Measurements from ENCODE around the gene CDH23.

The CDH23 gene

DNA sequence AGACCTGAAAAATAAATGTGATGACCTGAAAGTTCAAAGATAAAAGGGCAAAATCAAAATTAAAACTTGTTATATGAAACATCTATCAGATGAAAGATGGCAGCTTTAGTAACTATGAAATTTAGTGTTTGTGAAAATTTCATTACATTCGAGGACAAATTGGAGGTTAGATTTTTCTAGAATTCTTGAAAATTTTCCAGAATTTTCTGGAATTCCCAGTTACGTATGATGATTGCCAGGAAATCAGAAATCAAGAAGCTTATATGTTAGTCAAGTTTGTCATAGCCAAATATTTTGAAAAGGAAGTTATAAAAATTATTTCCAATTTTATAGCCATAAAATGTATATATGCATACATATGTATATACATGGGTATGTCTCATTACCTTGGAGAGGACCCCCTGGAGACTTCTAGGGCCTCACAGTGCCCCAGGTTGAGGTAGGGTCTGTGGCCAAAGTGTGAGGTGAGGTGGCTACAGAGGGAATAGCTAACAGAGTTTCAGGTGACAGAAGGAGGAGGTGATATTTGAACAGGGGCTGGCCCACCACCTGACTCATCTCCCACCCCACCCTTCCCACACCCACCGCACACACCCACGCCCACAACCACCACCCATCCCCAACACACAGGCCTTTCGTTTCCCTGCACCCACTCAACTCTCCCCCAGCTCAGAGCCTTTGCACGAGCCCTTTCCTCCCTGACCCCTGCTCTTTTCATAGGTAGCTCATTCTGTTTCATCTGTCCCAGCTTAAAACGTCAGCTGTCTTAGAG lies 301.4 kb downstream of the CDH23 start:
- DNase-seq, result no peak

DNA sequence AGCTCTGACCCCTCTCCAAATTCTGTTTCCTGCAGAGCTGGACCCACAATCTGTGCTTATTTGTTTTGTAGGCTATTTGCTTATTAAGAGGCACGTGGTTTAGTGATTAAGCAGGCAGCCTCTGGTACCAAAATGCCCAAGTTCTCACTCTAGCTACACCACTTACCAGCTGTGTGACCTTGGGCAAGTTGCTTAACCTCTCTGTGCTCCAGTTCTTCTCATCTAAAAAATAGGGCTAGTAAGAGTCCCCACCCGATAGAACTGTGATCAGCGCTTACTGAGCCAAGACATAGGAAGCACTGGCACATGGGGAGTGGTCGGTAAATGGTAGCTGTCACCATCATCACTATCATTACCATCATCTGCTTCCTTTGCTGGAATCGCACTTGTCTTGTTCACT lies 302.0 kb downstream of the CDH23 start:
- DNase-seq, result no peak

DNA sequence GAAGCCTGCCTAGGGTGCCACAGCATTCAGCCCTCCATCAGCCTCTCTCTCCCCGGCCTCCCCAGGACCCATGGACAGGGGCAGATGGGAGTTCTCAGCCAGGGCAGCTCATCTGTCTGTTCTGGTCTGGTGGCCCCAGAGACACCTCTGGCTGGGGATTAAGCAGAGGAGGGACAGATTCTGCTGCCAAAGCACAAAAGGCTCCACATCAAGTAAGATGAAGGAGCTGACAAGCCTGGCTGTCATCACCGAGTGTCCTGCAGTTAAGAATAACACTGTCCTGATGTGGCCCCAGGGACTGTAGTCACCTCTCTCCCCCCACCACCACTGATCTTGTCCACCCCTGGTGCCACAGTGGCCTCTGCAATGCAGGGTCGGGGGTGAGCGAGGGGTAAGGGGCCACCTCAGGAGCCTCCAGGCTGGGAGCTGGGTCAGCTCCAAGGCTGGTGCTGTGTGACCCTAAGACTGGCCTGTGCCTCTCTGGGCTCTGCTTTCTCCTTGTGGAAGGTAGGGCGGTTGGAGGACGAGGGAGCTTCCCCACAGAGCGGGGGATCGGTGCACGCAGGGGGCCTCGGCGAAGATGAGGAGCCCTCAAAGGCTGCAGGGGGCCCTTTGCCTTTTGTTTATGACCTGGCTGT lies 304.1 kb downstream of the CDH23 start:
- DNase-seq, result no peak

DNA sequence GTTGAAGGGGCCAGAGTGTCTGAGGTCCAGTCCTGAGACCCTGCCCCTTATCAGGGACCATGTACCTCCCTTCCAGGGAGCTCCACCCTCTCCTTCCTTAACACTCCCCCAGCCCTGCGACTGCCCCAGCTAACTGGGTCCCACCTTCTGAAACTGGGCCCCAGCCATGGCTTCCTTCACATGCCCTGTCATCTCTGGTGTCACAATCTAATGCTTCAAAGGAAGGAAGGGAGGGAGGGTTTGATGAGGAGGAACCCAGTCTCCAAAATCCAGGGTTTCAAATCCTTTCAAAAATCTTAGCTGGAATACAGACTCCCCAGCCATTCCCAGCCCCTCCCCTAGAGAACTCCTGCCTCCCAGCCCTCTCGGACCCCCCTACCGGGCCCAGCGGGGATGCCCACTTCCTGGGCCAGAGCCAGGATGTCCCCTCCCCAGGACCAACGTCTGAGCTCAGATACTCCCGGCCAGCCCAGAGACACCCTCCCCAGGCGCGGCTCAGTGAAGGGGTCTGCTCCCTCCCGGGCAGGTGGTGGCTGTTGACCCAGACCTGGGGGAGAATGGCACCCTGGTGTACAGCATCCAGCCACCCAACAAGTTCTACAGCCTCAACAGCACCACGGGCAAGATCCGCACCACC lies 304.9 kb downstream of the CDH23 start:
- DNase-seq, result no peak

DNA sequence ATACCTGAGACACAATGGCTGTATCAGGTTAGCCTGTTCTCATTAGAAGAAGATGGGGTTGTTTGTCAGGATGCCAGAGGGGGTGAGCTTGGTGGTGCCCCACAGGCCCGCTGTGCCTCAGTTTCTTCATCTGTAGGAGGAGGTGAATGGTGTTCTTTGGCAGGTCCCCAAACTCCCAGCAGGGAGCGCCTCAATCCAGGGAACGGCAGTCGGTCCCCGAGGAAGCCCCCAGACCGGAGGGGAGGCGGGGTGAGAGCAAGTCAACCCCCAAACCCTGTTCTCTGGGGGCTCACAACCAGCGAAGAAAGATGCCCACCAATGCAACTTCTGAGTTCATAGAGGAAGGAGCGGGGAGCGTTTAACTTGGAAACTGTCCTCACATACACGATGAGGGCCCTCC lies 306.9 kb downstream of the CDH23 start:
- no peak for DNase-seq

DNA sequence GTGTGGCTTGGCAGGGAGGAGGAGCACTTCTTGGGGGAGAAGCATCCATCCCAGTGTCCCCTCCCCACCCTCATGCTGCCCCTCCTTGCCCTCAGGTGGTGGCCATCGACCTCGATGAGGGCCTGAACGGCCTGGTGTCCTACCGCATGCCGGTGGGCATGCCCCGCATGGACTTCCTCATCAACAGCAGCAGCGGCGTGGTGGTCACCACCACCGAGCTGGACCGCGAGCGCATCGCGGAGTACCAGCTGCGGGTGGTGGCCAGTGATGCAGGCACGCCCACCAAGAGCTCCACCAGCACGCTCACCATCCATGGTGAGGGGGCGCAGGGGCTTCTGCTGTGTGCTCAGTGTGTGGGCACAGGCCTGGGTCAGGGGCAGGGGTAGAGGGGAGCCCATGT lies 308.1 kb downstream of the CDH23 start:
- DNase-seq, result no peak

DNA sequence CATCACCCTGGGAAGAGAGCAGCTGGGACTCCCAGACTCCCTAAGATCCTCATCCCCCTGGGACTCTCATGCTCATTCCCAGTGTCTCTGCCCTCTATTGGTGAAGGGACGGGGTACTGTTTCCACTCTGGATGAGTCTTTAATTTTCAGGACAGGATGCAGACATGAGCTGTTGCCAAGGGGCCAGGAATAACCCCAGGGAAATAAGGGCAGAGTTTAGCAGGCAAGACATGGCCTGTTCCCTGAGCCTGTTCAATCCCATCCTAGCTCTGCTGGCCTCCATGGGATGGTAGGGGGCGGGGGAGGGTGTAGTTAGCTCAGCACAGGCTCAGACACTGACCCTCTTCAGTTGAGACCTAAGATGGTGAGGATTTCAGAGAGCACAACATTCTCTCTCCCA lies 308.9 kb downstream of the CDH23 start:
- DNase-seq, result no peak

DNA sequence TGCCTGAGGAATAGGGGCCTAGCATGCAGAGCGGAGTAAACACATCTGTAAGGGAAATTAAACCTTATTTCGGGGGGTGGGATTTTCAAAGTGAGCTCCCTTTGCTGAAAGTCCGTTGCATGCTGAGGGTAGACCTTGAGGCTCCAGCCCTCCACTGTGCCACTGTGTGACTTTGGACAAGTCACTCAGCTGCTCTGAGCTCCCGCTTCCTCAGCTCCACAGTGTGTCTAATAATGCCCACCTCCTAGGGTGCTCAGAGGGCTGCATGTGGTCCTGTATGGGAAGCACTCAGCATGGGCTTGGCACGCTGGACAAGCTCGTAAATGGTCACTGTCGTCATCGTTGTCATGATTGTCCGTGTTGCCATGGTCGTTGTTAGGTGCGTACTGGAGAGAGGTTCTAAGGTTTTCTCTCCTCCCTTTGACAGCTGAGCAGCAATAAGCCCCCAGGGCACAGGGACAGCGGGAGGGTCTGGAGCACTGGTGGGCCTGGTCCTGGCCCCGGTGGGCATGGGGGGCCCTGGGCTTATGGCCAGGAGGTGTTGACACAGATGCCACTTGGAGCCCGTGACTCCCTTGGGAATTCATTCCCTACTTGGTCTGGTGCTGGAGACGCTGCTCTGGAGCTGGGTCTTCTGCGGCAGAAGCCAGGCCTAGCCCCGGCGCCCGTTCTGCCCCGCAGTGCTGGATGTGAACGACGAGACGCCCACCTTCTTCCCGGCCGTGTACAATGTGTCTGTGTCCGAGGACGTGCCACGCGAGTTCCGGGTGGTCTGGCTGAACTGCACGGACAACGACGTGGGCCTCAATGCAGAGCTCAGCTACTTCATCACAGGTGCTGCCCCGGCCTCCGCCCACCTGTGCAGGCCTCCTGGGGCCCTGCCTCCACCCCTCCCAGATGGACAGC lies 309.7 kb downstream of the CDH23 start:
- no peak for DNase-seq

DNA sequence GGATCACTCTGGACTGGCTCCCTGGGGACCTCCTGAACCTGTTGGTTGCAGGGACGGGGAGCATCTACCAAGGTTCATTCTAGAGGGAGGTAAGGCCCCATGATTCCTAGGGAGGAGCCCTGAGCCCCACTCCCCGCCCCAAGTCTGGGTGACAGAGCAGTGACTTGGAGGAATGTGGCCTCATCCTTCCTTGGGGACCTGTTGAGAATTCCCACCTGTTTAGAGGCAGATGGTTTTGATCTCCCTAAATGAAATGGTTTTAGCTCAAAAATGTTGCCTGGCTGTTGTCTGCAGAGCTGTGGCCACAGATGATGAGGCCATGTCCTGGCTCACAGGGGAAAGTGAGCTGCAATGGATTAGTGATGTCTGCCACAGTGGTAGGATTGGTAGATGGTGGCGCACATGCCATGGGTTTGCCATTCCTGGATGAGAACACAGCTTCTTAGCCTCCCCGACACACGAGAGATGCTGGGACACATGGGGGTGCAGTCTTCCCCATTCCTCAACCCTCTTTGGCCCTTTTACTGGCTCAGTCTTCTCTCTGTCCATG lies 310.6 kb downstream of the CDH23 start:
- DNase-seq, result no peak

DNA sequence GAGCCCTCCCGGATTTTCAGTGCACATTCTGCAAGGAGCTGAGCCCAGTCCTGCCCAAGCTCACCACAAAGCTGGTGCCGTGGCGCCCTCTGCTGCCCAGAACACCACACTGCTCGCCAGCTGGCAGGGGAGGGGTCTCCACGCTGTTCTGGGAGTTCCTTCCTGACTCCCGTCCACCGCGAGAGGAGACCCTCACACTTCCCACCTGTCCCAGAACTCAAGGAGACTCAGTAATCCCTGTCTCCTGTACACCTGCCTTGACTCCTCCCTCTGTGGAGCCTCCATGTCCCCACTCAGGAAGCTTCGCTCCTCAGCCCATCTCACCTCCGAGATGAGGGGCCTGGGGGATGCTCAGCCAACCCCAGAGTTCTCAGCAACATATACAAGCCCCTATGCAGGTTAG lies 311.6 kb downstream of the CDH23 start:
- DNase-seq, result no peak

DNA sequence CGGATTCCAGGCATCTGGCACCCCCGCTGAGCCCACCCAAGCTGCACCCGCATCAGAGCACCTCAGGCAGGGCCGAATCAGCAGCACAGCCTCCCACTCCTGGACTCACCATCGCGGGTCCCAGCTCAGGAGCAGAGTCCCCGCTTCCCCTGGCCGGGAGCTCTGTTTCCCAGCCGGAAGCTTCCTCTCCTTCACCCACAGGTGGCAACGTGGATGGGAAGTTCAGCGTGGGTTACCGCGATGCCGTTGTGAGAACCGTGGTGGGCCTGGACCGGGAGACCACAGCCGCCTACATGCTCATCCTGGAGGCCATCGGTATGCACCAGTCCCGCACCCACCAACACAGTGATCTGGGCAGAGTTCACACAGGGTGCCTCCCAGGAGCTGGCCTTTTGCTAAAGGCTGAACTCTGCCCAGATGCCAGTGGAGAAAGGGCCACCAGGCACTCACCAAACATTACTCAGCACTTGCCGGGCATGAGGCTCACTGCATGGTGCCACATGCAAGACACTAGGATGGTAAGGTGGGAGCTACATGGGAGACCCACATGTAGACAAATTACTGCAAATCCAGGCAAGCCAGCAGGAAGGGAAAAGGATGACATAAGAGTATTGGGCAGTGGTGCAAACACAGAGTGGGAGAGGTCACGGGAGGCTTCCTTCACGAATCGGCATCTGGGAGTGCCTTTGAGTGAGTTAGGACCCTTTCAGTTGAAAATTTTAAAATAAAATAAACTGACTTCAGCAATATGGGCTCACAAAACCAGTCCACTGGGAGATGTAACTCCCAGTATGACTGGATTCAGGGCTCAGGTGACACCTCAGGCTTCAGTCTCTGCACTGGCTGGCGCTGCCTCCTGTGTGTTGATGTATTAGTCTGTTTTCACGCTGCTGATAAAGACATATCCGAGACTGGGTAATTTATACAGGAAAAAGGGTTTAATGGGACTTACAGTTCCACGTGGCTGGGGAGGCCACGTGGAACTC lies 312.5 kb downstream of the CDH23 start:
- no peak for DNase-seq

DNA sequence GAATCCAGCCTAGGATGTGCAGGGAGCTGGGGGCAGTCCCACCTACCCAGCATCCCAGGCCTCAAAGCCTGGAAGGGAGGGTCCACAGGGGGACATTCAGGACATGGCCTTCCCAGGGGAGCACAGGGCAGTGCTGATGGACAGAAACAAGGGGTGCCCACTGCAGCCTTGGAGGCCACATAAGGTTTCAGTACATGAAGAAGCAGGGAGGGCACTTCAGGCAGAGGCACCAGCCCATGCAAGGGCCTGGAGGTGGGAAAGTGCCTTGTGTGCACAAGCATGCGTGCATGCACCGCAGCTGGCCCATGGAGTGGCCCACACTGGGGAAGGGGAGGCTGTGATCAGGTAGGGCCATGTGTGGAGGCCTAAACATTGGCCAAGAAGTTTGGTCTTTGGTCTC lies 313.8 kb downstream of the CDH23 start:
- DNase-seq, result no peak

DNA sequence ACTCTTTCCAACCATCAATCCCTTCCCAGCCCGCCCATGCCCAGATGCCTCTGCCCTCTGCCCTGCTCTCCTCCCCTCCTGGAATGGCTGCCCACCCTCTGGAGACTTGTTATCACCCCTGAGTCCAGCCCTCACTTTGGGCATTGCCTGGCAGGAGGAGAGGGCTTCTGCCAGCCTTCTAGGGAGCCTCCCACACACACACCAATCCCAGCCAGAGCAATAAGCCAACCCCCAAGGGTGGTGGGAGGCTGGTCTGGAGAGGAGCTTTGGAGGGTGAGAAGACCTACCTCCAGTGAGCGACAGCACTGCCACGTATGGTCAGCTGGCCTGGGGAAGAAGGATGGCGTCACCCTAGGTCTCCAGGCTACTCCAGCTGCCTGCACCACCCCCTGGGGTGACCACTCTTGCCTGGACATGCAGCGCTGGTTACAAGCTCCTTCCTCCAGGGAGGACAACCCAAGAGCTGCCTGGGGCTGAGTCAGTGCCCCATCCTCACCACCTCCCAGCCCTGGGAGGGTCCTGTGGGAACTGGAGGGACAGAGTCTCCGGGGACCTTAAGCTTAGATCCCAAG lies 314.4 kb downstream of the CDH23 start:
- DNase-seq, result no peak

DNA sequence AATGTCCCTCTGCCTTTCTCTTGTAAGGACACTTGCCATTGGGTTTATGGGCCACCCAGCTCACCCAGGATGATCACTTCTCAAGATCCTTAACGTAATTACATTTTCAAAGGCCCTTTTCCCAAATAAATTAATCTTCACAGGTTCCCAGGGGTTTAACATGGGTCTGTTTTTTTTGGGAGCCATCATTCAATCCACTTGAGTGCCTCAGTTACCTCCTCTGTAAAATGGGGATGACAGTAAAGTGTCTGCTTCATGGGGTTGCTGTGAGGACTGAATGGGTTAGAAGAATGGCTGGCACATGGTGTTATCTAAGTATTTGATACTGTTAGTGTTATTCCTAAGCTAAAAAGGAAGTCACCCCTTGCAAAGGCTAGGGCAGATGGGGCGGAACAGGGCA lies 315.4 kb downstream of the CDH23 start:
- no peak for DNase-seq

DNA sequence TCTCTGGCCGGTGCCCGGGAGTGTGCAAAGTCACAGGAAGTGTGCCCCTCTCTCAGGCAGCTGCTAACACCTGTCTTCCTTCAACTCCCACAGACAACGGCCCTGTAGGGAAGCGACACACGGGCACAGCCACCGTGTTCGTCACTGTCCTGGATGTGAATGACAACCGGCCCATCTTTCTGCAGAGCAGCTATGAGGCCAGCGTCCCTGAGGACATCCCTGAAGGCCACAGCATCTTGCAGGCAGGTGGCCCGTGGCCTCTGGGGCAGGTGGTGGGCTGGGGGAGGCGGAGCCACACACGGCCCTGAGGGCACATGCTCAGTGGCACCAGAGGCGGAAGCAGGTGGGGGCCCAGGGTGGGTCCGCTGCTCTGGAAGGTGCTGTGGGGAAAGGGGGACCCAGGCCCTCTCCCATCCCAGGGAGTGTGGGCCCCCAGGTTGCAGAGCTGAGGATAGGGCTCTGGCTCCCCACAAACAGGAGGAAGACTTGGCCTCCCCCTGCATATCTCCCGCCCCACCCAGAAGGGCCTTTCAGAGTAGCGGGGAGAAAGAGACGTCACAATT lies 315.9 kb downstream of the CDH23 start:
- DNase-seq, result no peak

DNA sequence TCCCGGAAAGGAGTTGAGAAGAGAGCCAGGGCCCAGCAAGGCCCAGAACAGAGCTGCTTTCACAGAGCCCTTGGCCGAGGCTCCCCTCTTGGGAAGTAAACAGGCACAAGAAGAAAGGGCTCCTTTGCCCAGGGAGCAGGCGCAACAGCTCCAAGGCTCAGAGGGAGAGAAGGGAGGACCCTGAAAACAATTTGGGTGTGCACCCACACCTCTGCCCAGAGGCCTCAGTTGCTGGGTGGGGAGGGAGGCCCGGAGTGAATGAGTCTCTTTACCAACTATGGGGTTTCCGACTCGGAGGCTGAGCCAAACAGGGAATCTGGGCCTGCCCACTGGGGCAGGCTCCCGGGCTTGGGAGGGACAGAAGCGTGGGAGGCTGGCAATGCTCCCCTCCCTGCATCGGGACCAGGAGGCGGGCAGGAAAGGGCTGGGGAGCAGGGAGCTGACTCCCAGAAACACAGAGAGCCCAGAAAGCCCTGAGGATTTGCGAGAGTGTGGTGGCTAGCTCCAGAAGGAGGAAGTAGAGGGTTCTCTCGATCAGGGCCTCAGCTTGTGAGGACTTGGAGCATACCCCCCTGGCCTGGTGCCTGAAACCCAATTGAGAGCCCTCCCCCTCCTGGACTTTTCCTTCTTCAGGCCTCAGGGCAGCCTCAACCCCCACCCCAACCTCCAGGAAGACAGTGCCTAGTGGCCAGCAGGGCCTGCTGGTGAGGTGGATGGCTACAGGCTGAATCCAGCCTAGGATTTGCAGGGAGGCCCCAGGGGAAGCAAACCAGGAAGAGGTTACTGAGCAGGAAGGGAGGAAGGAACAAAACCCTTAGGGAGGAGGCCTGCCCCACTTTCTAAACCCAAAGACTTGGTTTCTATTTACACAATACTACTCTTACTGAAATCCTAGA lies 316.7 kb downstream of the CDH23 start:
- DNase-seq, result no peak

DNA sequence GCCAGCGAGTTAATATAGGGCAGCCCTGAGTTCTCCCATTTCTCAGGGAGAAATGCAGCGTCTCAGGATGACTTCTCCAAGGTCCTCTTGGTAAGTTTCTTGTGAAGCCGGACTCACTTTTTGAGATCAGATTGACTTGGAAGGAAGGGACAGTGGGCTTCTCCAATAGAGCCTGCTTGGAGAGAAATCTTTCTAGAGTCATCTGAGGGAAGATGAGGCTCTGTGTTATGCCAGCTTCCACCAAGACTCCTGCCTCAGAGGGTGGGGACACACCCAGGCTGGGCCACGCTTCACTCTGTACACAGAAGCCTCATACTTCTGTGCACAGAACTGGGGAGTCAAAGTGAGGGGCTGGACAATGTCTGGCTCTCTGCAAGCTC lies 317.3 kb downstream of the CDH23 start:
- DNase-seq, result no peak

DNA sequence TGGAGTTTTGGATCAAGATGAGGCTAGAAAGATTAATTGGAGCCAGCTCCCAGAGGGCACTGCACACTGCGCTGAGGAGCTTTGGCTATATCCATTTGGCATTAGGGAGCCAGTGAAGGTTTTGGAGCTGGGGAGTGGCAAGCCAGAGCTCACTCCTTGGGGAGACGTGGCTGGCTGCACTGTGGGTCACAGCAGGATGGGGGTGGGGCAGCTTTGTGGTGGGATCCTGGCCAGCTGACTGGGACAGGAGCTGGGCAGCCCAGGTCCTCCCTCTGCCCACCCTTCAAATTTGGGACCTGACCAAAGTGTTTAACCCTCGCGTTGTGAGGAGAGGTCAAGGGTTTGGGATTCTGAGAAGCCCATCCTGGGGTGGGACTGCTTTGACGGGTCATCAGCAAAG lies 317.9 kb downstream of the CDH23 start:
- no peak for DNase-seq

DNA sequence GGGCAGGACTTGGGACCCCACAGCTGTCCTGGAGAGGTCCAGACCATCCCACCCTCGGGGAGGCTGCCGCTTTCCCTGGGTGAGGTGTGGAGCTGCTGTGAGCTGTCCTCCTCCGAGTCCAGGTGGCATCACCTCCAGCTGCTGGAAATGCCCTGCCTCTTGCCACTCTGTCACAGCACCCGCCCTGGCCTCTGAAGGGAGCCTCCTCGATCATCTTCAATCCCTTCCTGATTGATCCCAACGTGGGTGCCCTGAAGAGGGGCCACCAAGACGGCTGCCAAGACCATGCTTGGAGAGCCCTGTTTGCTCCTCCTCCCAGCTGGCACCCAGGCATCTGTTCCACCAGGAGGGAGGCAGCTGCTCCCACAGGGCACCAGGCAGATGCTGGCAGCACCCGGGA lies 318.3 kb downstream of the CDH23 start:
- DNase-seq, result no peak

DNA sequence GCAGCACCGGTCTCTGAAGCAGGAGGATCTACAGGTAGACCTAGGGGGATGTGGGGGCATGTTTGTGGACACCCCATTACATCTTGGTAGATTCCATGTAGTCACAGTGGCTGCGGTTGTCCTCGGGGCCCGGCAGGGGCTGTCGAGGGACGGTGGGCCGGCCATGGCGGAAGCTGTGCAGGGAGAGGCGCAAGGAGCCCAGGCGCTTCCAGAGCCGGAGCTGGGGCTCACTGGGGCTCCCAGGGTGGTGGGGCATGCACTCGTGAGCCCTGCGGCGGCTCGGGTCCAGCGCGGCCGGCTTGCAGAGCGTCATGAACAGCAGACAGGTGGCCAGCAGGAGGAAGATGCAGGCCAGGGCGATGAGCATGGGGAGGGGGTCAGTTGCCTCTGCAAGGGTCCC lies 319.1 kb downstream of the CDH23 start:
- no peak for DNase-seq
